ENCODE results near the gene EML3.
"Not testable (repeated sequence)": the region's sequence is repeated elsewhere in the genome, so short reads cannot be mapped to it uniquely, and the experiment has no call there.

Gene EML3

GRCh38 chr11:62570903-62571302, 41.7 kb downstream of the EML3 start:
- not testable (repeated sequence) for DNase-seq

DNA sequence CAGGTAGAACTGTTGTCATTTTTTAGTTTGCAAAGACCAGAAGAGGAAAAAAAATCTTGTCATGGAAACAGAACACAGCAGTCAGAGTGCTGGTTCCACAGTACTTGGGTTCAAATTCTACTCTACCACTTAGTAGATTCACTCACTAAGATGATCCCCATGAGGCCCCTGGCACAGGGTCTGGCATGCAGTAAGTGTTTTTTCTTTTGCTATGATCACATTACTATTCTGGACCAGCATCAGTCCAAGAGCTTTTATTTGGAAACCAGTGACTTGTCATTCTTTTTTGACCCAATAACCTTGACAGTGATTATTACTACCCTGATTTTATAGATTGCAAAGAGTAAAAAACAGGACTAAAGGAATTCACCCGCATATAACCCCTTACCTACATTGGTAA, 43.0 kb downstream of the EML3 start:
- DNase-seq, result no peak

- no peak for DNase-seq
Observed at GRCh38 chr11:62567018-62567633, 45.4 kb downstream of the EML3 start.

DNA sequence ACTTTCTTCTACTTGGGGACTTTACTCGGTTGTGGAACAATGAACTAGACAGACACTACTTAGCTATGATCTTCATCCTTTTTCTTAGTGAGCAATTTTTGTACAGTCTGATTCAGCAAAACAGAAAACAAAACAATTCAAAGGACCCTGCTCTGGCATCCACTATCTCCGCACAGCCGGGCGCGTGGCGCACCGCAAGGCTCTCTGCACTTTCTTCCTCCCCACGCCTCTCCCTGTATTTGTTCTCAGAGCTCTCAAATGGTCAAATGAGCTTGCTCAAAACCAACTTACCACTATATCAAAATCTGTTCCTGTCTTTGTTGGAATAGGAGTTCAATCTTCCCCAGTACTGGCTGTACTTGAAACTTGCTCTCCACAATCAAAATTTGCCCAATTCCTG, 46.3 kb downstream of the EML3 start:
- DNase-seq, result no peak

GRCh38 chr11:62565100-62565802, 47.3 kb downstream of the EML3 start:
- DNase-seq, result no peak

GRCh38 chr11:62561677-62562230, 50.8 kb downstream of the EML3 start:
- DNase-seq, result not testable (repeated sequence)

- DNase-seq, result no peak
Observed at GRCh38 chr11:62560566-62561103, 51.9 kb downstream of the EML3 start.

- DNase-seq, result not testable (repeated sequence)
Observed at GRCh38 chr11:62559626-62560025, 52.9 kb downstream of the EML3 start.

DNA sequence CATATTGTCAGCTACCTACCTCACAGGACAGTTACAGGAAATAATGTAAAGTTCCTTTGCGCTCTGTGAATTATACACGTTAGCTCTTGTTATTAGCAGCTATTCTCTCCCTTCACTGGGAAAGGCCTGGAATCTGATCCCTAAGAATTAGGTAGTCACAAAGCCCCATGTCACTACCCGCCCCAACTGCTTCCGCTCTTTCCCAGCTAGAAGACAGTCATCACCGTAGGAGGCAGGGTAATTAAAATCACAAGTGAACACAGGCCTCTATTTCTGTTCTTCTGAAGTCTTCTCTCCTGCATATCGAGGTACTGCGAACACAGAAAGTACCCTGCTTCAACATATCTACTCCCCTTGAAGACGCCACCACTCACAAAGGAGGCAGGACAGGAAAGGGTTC, 53.4 kb downstream of the EML3 start:
- DNase-seq, result no peak

GRCh38 chr11:62558669-62559068, 53.9 kb downstream of the EML3 start:
- DNase-seq, result no peak

- no peak for DNase-seq
Observed at GRCh38 chr11:62556875-62557631, 55.5 kb downstream of the EML3 start.

DNA sequence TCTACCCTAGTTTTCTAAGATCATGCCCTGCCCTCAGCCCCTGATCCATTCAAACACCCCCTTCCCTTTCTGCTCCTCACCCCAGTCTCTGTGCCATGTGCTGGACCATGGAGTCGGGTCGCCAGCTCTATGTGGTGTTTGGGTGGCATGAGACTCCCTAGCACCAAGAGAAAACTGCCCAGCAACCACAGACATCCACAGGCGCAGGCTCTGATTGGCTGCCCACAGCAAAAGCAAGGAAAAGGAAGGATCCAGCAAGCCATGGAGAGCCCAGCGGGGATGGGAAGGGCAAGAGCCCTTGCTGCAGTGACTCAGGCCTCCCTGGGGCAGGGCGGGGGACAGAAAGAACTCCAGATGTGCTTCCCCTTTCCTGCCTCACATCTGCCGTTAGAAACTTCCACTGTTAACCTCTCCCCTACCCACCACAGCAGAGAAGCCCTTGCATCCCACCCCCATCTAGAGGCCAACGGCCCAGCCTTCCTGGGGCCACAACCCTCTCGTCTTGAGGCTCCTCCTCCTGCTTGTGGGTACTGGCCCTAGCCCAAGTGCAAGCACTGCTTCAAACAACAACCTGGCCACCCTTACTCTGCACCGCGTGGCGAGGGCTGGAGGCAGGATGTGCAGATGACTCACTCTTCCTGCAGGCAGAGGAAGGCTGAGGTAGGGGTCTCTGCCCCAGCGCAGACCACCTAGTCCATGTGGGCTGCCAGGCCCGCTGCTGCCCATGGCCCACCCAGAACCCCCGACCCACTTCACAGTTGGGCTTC, 56.3 kb downstream of the EML3 start:
- no peak for DNase-seq

GRCh38 chr11:62555464-62556107, 57.0 kb downstream of the EML3 start:
- DNase-seq, result no peak

- DNase-seq, result no peak
Observed at GRCh38 chr11:62554387-62555167, 58.0 kb downstream of the EML3 start.

DNA sequence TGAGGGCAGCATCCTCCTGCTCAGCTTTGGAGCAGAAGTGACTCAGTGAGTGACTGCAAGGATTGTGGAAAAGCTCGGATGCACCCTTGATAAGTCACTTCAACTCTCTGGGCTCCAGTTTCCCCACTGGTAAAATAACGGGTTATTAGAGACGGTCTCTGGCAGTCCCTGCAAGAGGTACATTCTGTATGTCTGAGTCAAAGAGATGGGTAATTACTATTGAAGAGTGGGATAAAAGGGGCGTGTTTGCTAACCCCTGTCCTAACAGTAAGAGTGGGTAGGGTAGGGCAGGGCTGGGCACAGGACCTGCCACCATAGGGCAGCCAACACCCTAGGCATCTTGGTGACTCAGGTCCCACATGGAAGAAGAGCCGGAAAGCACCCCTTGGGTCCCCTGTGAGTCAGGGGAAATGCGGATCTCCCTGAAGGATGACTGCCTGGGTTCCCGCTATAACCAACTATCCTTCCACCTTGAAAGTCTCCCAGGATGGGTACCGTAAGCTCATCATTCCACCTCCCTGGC, 58.7 kb downstream of the EML3 start:
- DNase-seq, result no peak

DNA sequence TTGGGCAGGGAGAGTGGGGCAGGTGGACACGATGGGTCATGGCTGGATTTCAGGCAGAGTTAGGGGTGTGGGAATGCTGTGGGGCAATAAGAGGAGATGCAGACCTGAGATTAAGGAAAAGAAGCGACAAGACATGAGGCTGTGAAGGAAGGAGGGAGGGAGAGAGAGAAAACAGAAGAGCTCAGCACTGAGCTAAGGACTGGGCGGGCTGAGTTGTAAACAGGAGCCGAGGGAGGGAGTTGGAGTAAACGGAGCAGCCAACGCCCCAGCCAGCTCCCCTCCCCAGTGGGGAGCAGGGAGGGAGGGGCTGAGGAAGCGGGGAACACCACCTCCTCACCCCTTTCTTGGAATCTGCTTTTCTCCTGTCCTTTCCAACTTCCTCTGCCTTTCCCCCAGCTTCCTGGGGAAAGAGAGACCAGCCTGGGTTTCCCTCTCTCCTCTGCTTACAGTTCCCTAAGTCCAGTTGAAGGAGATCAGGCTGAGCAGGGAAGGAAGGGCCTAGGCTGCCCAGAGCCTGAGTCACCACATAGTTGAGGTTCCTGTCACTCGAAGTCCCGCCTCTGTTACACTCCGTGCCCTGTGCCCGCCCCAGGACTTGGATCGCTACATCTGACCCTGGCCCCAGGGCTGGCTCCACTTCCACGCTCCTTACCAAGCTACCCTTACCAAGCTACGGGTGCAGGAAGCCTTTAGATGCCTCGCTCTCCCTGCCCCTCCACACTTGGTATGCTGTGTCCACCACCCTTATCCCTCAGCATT, 59.3 kb downstream of the EML3 start:
- no peak for DNase-seq

GRCh38 chr11:62552485-62553079, 60.0 kb downstream of the EML3 start:
- no peak for DNase-seq

Measured in NCI-H748 treated with DMSO at 0.1 percent for 48 hours (cell line).